Suprapubic skin (tissue), 4 donors: Measurements from ENCODE around the gene SYNE3. TPM values are rescaled to one million over a fixed set of nuclear protein-coding genes. Genes with fewer than 3 reads are reported as not detected.

Experiments
- DNase-seq, 2 donors: peaks; one replicate each; pipeline ENCODE4 v3.0.0-alpha.2; 2019; ENCODE audit warnings: low spot score in 2 of 2
- H3K27ac ChIP-seq: fragments of 200-600 bp; sonication (generic); one replicate; pipeline ENCODE4 v1.5.1; 2019
- H3K27me3 ChIP-seq: fragments of 200-600 bp; sonication (generic); one replicate; pipeline ENCODE4 v1.5.1; 2019
- H3K36me3 ChIP-seq: fragments of 200-600 bp; sonication (generic); one replicate; pipeline ENCODE4 v1.5.1; 2019
- H3K4me1 ChIP-seq: fragments of 200-600 bp; sonication (generic); one replicate; pipeline ENCODE4 v1.5.1; 2019
- H3K4me3 ChIP-seq: fragments of 200-600 bp; sonication (generic); one replicate; pipeline ENCODE4 v1.5.1; 2019; ENCODE audit warnings: mild to moderate bottlenecking
- H3K9me3 ChIP-seq: fragments of 200-600 bp; sonication (generic); one replicate; pipeline ENCODE4 v1.5.1; 2019
- EP300 ChIP-seq: sonication (generic); formaldehyde crosslinking; IDR thresholded peaks from one replicate; pipeline ENCODE4 v1.6.1; 2017; ENCODE audit warnings: antibody characterized with exemption
- POLR2A ChIP-seq, 2 donors: fragments of 450-650 bp; IDR thresholded peaks; one replicate each; pipeline ENCODE4 v1.6.1; 2017; ENCODE audit warnings: antibody characterized with exemption in 2 of 2, mild to moderate bottlenecking in 2 of 2, moderate library complexity in 2 of 2
- POLR2AphosphoS5 ChIP-seq, 3 donors: sonication (generic); formaldehyde crosslinking; IDR thresholded peaks; one replicate each; pipeline ENCODE4 v1.6.1; 2017; ENCODE audit warnings: antibody characterized with exemption in 3 of 3
- WGBS: methylation state at CpG from one replicate; pipeline ENCODE4 v1.1.5; 2018; 5-methylcytosine and 5-hydroxymethylcytosine counted together
- total RNA-seq, 4 donors: library from RNA; depleted of rRNA; stranded (reverse); fragments of >200 nt; gene quantifications; one replicate each; pipeline ENCODE4 v1.1.0, GENCODE V29; 2016
- TF ChIP-seq, protein P1 (sequence below), 2 donors: fragments of 200-600 bp in 1 of 2; fragments of 450-650 bp in 1 of 2; sonication (generic) in 1 of 2; IDR thresholded peaks; one replicate each; pipeline ENCODE4 v1.5.1; 2016 to 2019; ENCODE audit warnings: antibody characterized with exemption in 2 of 2, mild to moderate bottlenecking in 1 of 2, moderate library complexity in 1 of 2

Gene SYNE3
- total RNA-seq, 4 donors from 2014 or later = 9.1 to 21.4 (median 12.8) TPM

DNA sequence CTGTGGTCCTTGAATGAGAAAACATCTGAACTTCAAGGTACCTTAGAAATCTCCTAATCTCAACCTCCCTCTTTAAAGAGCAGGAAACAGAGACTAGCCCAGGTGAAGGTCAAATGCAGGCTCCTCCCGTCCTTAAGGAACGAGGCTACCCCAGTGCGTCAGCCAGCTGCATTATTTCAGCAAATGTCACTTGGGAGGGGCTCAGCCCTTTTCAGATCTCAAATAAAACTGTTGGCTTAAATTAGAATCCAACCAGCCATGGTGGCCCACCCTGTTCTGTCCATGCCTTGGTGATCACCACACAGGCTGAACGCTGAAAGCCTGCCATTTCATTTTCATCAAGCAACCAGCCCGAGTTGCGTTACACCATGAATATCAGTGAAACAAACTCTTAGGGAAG is 7.0 kb downstream of the SYNE3 start:
- H3K4me1 ChIP-seq = peaks cover 84% of the 10 kb centered on the region
- H3K27ac ChIP-seq = no peak overlapping the region
- H3K36me3 ChIP-seq = no peaks in the 10 kb centered on the region
- no peaks in the 10 kb centered on the region for H3K9me3 ChIP-seq
- H3K4me3 ChIP-seq = no peak overlapping the region
- WGBS = 73% methylated on average over 6 of the region's 6 CpGs
- peak in 1 of 2 donors; percentile 65 for DNase-seq
- H3K27me3 ChIP-seq = no peaks in the 10 kb centered on the region
- TF ChIP-seq POLR2AphosphoS5 (IDR thresholded peaks at IDR 0.05) = no peak
- TF ChIP-seq, protein P1, sequence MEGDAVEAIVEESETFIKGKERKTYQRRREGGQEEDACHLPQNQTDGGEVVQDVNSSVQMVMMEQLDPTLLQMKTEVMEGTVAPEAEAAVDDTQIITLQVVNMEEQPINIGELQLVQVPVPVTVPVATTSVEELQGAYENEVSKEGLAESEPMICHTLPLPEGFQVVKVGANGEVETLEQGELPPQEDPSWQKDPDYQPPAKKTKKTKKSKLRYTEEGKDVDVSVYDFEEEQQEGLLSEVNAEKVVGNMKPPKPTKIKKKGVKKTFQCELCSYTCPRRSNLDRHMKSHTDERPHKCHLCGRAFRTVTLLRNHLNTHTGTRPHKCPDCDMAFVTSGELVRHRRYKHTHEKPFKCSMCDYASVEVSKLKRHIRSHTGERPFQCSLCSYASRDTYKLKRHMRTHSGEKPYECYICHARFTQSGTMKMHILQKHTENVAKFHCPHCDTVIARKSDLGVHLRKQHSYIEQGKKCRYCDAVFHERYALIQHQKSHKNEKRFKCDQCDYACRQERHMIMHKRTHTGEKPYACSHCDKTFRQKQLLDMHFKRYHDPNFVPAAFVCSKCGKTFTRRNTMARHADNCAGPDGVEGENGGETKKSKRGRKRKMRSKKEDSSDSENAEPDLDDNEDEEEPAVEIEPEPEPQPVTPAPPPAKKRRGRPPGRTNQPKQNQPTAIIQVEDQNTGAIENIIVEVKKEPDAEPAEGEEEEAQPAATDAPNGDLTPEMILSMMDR (IDR thresholded peaks at IDR 0.05) = no peak
- no peak for TF ChIP-seq POLR2A (IDR thresholded peaks at IDR 0.05)
- TF ChIP-seq EP300 = no peak

DNA sequence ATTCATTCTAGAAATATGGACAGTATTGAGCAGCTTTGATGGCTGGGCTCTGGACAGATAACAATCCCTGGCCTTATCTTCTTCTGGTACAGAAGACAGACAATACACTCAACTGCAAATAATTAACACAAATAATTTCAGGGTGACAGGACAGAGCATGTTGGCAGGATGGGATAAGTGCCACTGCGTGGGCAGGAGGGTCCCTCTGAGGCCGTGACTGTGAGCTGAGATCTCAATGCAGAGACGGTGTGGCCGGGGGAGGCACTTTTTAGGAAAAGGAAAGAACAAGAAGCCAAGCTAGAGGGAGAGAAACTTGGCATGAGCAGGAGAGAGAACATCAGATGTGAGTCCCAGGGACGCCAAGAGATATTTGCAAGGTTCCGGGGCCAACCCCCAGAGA is 8.1 kb downstream of the SYNE3 start:
- TF ChIP-seq, protein P1 (IDR thresholded peaks at IDR 0.05) = no peak
- TF ChIP-seq POLR2AphosphoS5 (IDR thresholded peaks at IDR 0.05) (no peak), POLR2A (IDR thresholded peaks at IDR 0.05) (no peak), EP300 (no peak)
- Histone ChIP-seq H3K4me1 (peaks cover 81% of the 10 kb centered on the region), H3K9me3 (no peaks in the 10 kb centered on the region), H3K36me3 (no peaks in the 10 kb centered on the region), H3K27ac (peak overlapping the region; percentile 46), H3K27me3 (no peaks in the 10 kb centered on the region), H3K4me3 (no peak overlapping the region)
- WGBS = 71% methylated on average over 6 of the region's 6 CpGs
- DNase-seq = peak; percentile 44 to 52

DNA sequence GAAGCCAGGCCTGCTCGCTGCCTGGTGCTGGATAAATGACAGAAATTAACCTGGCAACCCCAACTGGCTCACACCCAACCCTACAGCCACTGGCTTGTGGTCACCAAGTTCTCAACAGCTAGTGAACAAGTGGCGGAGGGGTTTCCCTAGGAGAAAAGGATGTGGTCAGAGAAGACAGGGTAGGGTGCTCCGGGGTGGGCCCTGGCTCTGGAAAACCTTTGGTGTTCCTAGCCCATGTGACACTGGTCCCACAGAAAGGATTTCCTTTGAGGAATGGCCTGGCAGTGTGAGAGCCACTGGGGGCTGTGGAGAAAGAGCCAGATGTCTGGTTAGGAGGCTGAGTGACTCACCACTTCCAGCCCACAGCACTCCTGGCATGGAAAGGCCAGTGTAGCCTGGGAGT is 8.7 kb downstream of the SYNE3 start:
- Histone ChIP-seq H3K4me1 (peaks cover 79% of the 10 kb centered on the region), H3K4me3 (no peak overlapping the region), H3K9me3 (no peaks in the 10 kb centered on the region), H3K27me3 (no peaks in the 10 kb centered on the region), H3K36me3 (no peaks in the 10 kb centered on the region), H3K27ac (peak overlapping the region; percentile 46)
- 37% methylated on average over 3 of the region's 3 CpGs for WGBS
- no peak for TF ChIP-seq POLR2A (IDR thresholded peaks at IDR 0.05)
- TF ChIP-seq EP300 = no peak
- TF ChIP-seq, protein P1 (IDR thresholded peaks at IDR 0.05) = no peak
- no peak for TF ChIP-seq POLR2AphosphoS5 (IDR thresholded peaks at IDR 0.05)
- DNase-seq = peak; percentile 76 to 80

DNA sequence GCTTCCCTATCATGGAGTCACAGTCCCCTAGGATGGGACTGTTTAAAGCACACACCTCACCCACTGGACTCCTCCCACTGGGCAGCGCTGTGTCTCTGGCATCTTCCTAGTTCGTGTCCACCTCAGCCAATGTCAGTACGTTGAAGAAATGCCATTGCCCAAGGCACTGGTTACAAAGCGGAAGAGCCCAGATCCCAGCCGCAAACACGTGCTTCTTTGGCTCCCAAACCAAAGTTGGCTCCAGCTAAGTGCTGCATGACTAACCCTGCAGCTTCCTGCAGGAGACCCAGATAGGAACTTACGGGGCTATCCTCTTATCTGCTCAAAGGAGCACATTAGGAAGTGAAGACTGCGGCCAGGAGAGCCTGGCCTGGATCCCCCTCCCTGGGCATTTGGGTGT is 9.3 kb downstream of the SYNE3 start:
- 26% methylated on average over 8 of the region's 8 CpGs for WGBS
- peak; percentile 88 to 89 for DNase-seq

DNA sequence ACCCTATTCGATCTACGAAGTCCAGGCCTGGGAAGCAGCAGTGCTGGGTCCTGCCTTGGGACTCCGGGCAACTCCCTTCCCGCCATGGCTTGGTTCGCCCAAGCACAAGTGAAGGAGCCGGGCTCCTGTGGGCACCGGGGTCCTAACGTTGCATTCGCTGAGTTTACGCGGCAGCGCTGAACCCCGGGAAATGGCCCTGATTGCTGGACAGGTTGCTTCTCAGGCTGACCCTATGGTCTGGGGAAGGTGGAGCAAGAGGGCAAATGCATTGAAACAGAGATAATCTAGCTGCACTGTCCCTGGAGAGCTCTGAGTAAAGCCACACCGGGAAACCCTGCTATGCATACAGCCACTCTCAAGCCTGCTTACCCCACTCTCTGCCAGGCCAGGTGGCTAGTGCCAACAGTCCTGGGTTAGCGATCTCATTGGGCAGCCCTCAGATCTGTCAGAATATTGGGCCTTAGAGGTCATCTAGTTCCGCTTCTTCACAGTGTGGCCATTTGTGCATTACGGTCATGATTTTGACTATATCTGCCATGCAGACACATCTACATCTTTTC is 11.3 kb downstream of the SYNE3 start:
- Histone ChIP-seq H3K36me3 (no peaks in the 10 kb centered on the region), H3K4me3 (no peak overlapping the region), H3K27me3 (no peaks in the 10 kb centered on the region), H3K4me1 (peaks cover 86% of the 10 kb centered on the region), H3K27ac (no peak overlapping the region), H3K9me3 (no peaks in the 10 kb centered on the region)
- DNase-seq = no peak
- 93% methylated on average over 17 of the region's 17 CpGs for WGBS
- TF ChIP-seq EP300 = no peak
- TF ChIP-seq POLR2A (IDR thresholded peaks at IDR 0.05) = no peak
- TF ChIP-seq POLR2AphosphoS5 (IDR thresholded peaks at IDR 0.05) = no peak
- TF ChIP-seq, protein P1 (IDR thresholded peaks at IDR 0.05) = no peak

More for the DNA sequence above, 9.3 kb downstream of the SYNE3 start:
- H3K27ac ChIP-seq = peak overlapping the region; percentile 46
- peaks cover 82% of the 10 kb centered on the region for H3K4me1 ChIP-seq
- H3K9me3 ChIP-seq = no peaks in the 10 kb centered on the region
- H3K36me3 ChIP-seq = no peaks in the 10 kb centered on the region
- TF ChIP-seq EP300 = no peak
- peak in 2 of 3 donors; percentile 87 to 96 for TF ChIP-seq POLR2AphosphoS5 (IDR thresholded peaks at IDR 0.05)
- TF ChIP-seq, protein P1 (IDR thresholded peaks at IDR 0.05) = no peak
- no peak overlapping the region for H3K4me3 ChIP-seq
- no peaks in the 10 kb centered on the region for H3K27me3 ChIP-seq
